DOHH2 (cell line): ENCODE measurements around the gene LGALS9.

Experiments
- H3F3A ChIP-seq: fragments of 200-600 bp; sonication (generic), shearing (Covaris generic); 2 replicates; pipeline ENCODE4 v1.6.0; 2016; ENCODE audit warnings: antibody characterized with exemption, mild to moderate bottlenecking; ENCODE audit not compliant: control insufficient read depth, insufficient read depth
- H3K27ac ChIP-seq: fragments of 200-600 bp; sonication (generic); 2 replicates; pipeline ENCODE4 v1.5.1; 2014; ENCODE audit warnings: low read depth, mild to moderate bottlenecking, low read length, moderate library complexity
- H3K27me3 ChIP-seq: fragments of 200-600 bp; sonication (generic); 2 replicates; pipeline ENCODE4 v1.6.1; 2014; ENCODE audit warnings: mild to moderate bottlenecking, low read length, mixed read lengths; ENCODE audit not compliant: control insufficient read depth
- H3K36me3 ChIP-seq: fragments of 200-600 bp; sonication (generic); 2 replicates; pipeline ENCODE4 v1.6.1; 2014; ENCODE audit warnings: mild to moderate bottlenecking, low read length, moderate library complexity, mixed read lengths; ENCODE audit not compliant: control insufficient read depth
- H3K4me1 ChIP-seq: fragments of 200-600 bp; sonication (generic); 2 replicates; pipeline ENCODE4 v1.6.1; 2014; ENCODE audit warnings: mild to moderate bottlenecking, low read length, mixed read lengths; ENCODE audit not compliant: control insufficient read depth
- H3K4me2 ChIP-seq: fragments of 200-600 bp; sonication (generic); 2 replicates; pipeline ENCODE4 v1.6.0; 2014; ENCODE audit warnings: mild to moderate bottlenecking, low read length, moderate library complexity
- H3K4me3 ChIP-seq: fragments of 200-600 bp; sonication (generic); 2 replicates; pipeline ENCODE4 v1.5.1; 2014; ENCODE audit warnings: mild to moderate bottlenecking, low read length, mixed read lengths
- H3K79me2 ChIP-seq: fragments of 200-600 bp; sonication (generic); 2 replicates; pipeline ENCODE4 v1.6.1; 2014; ENCODE audit warnings: mild to moderate bottlenecking, low read length, mixed read lengths; ENCODE audit not compliant: control insufficient read depth
- H3K9me2 ChIP-seq: fragments of 200-600 bp; sonication (generic); replicated peaks from 2 replicates; pipeline ENCODE4 v1.6.1; 2014; ENCODE audit warnings: mild to moderate bottlenecking, low read length, mixed read lengths; ENCODE audit not compliant: control insufficient read depth
- H3K9me3 ChIP-seq: fragments of 200-600 bp; sonication (generic); 2 replicates; pipeline ENCODE4 v1.6.1; 2014; ENCODE audit warnings: antibody characterized with exemption, low read length, mixed read lengths; ENCODE audit not compliant: control insufficient read depth, insufficient read depth
- H4K20me1 ChIP-seq: fragments of 200-600 bp; sonication (generic); 2 replicates; pipeline ENCODE4 v1.6.0; 2014; ENCODE audit warnings: low read depth, mild to moderate bottlenecking, antibody characterized with exemption, low read length, moderate library complexity; ENCODE audit not compliant: control insufficient read depth, insufficient read depth
- EZH2phosphoT487 ChIP-seq: fragments of 200-600 bp; sonication (generic); IDR thresholded peaks from 2 replicates; pipeline ENCODE4 v1.6.1; 2017; ENCODE audit warnings: borderline replicate concordance, mild to moderate bottlenecking, antibody characterized with exemption, low read length, moderate library complexity, mixed read lengths
- TF ChIP-seq, protein P1 (sequence below): fragments of 200-600 bp; sonication (generic); IDR thresholded peaks from one replicate; pipeline ENCODE4 v1.5.1; 2014; ENCODE audit warnings: antibody characterized with exemption, mild to moderate bottlenecking, low read depth, low read length; ENCODE audit not compliant: poor library complexity, severe bottlenecking

The LGALS9 gene

GRCh38 chr17:27615121-27615520 is 15.9 kb upstream of the LGALS9 start:
- Histone ChIP-seq H3K4me3 (no peak overlapping the region), H3K27ac (no peak overlapping the region), H3K27me3 (peaks cover 5% of the 10 kb centered on the region; the same call in 1 of the 2 replicates), H3K79me2 (no peaks in the 10 kb centered on the region), H3K36me3 (no peaks in the 10 kb centered on the region), H3K4me1 (no peaks in the 10 kb centered on the region), H3K9me3 (no peaks in the 10 kb centered on the region), H4K20me1 (no peaks in the 10 kb centered on the region), H3K4me2 (no peak overlapping the region), H3K9me2 (no peaks in the 10 kb centered on the region), H3F3A (no peaks in the 10 kb centered on the region)
- TF ChIP-seq, protein P1, sequence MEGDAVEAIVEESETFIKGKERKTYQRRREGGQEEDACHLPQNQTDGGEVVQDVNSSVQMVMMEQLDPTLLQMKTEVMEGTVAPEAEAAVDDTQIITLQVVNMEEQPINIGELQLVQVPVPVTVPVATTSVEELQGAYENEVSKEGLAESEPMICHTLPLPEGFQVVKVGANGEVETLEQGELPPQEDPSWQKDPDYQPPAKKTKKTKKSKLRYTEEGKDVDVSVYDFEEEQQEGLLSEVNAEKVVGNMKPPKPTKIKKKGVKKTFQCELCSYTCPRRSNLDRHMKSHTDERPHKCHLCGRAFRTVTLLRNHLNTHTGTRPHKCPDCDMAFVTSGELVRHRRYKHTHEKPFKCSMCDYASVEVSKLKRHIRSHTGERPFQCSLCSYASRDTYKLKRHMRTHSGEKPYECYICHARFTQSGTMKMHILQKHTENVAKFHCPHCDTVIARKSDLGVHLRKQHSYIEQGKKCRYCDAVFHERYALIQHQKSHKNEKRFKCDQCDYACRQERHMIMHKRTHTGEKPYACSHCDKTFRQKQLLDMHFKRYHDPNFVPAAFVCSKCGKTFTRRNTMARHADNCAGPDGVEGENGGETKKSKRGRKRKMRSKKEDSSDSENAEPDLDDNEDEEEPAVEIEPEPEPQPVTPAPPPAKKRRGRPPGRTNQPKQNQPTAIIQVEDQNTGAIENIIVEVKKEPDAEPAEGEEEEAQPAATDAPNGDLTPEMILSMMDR, result no peak
- no peak for TF ChIP-seq EZH2phosphoT487

GRCh38 chr17:27616414-27616813 is 14.6 kb upstream of the LGALS9 start:
- Histone ChIP-seq H3K4me3 (no peak overlapping the region), H3F3A (no peaks in the 10 kb centered on the region), H3K27me3 (peaks cover 7% of the 10 kb centered on the region), H3K4me1 (no peaks in the 10 kb centered on the region), H3K4me2 (no peak overlapping the region), H3K9me3 (no peaks in the 10 kb centered on the region), H4K20me1 (no peaks in the 10 kb centered on the region), H3K27ac (no peak overlapping the region), H3K36me3 (no peaks in the 10 kb centered on the region), H3K79me2 (no peaks in the 10 kb centered on the region), H3K9me2 (no peaks in the 10 kb centered on the region)
- no peak for TF ChIP-seq EZH2phosphoT487
- TF ChIP-seq, protein P1, result no peak

- no peaks in the 10 kb centered on the region for H3K36me3 ChIP-seq
- H3K4me3 ChIP-seq, result no peak overlapping the region
Measured at GRCh38 chr17:27618417-27618816, 12.6 kb upstream of the LGALS9 start.

More at GRCh38 chr17:27618417-27618816, 12.6 kb upstream of the LGALS9 start:
- no peaks in the 10 kb centered on the region for H3K9me3 ChIP-seq
- no peak overlapping the region for H3K4me2 ChIP-seq
- H3K79me2 ChIP-seq, result no peaks in the 10 kb centered on the region
- no peaks in the 10 kb centered on the region for H3F3A ChIP-seq
- H3K9me2 ChIP-seq, result no peaks in the 10 kb centered on the region
- peaks cover 10% of the 10 kb centered on the region for H3K27me3 ChIP-seq
- H4K20me1 ChIP-seq, result no peaks in the 10 kb centered on the region
- no peak for TF ChIP-seq EZH2phosphoT487
- TF ChIP-seq, protein P1, result no peak
- H3K4me1 ChIP-seq, result no peaks in the 10 kb centered on the region
- no peak overlapping the region for H3K27ac ChIP-seq
